ENCODE results near the gene SLC6A1.

The SLC6A1 gene

DNA sequence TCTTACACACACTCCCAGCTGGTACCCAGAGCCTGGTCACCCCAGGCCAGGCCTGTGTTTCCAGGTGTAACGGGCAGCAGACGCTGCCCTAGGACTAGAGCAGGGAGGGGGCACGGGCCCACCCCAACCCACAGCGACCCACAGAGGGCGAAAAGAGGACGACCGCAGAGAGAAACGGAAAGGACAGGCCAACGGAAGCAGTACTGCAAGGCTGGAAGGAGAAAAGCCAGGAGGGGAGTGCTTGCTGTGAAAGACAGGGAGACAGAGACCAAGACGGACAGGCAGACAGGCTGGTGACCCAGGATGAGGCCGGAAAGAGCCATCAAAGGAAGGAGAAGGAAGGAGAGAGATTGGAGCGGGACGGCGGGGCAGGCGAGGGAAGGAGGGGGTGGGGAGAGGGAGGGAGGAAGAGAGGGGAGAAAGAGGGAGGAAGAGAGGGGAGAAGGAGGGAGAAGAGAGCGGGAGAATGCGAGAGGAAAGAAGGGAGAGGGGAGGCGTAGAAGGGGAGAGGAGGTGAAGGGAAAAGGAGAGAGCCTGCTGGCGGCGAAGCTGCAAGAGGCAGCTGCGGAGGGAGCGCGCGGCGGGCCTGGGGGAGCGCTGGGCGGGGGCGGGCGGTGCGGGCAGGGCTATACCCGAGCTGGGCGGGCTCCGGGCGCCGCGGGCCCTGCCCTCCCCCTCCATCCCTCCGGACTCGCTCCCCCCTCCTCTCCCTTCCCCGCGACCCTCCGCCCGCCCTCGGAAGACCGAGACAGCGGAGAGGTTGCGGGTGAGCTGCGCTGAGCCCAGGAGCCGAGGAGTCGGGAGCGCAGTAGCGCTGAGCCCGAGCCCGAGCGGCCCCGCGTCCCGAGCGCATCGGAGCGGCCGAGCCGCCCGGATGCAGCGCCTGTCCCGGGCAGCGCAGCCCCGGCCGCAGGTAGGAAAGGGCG, at the start of gene SLC6A1:
Gene SLC6A1, plus strand, starts transcription at position 732 of the 926 bp plus-strand sequence. CDS start 24,464 bp downstream, outside the sequence.
- H3K27me3 ChIP-seq (ENCODE audit: control insufficient read depth, insufficient read depth, low read length): peaks cover 27% of the 10 kb centered on the region
- H3K4me3 ChIP-seq (ENCODE audit: low read length): peak within 1 kb of the TSS; percentile 46; the same call in 1 of the 2 replicates
- no peaks in the 10 kb centered on the region for H3K4me1 ChIP-seq (ENCODE audit: control insufficient read depth, insufficient read depth, low read length)
- no peak within 1 kb of the TSS for H3K27ac ChIP-seq (ENCODE audit: low read length)
- no peaks in the 10 kb centered on the region for H3K9me3 ChIP-seq (ENCODE audit: control insufficient read depth, insufficient read depth, low read length)
- WGBS (ENCODE audit: insufficient coverage, insufficient read length): no CpG with 5 or more reads among the region's 69 CpGs
- peak; percentile 52 for DNase-seq (ENCODE audit: low read depth, low spot score)
- H3K36me3 ChIP-seq (ENCODE audit: control insufficient read depth, insufficient read depth, low read length): no peaks in the 10 kb centered on the region; the same call in 1 of the 2 replicates

DNA sequence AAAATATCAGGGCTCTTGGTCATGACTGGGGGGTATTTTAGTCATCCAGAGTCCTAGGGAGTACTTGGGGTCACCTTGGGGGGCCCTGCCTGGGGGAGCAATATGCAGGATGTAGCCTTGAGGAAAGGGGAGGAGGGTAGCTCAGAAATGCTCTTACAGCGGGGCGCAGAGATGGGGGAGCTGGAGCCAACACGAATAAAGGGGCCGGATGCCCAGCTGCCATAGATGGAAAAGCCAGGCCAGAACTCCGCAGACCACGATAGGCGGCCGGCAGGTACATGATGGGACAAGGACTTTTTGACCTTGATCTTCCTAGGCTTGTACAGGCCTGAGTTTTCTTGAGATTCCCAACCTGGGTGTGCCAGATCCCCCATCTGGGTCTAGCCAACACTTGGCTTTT, 47.7 kb upstream of the SLC6A1 start:
- no peak for DNase-seq (ENCODE audit: low read depth, low spot score)
- no peaks in the 10 kb centered on the region for H3K4me1 ChIP-seq (ENCODE audit: control insufficient read depth, insufficient read depth, low read length)
- no peaks in the 10 kb centered on the region for H3K36me3 ChIP-seq (ENCODE audit: control insufficient read depth, insufficient read depth, low read length)
- no CpG with 5 or more reads among the region's 8 CpGs for WGBS (ENCODE audit: insufficient coverage, insufficient read length)
- no peak overlapping the region for H3K4me3 ChIP-seq (ENCODE audit: low read length)
- H3K9me3 ChIP-seq (ENCODE audit: control insufficient read depth, insufficient read depth, low read length): no peaks in the 10 kb centered on the region
- no peak overlapping the region for H3K27ac ChIP-seq (ENCODE audit: low read length)
- no peaks in the 10 kb centered on the region for H3K27me3 ChIP-seq (ENCODE audit: control insufficient read depth, insufficient read depth, low read length)

DNA sequence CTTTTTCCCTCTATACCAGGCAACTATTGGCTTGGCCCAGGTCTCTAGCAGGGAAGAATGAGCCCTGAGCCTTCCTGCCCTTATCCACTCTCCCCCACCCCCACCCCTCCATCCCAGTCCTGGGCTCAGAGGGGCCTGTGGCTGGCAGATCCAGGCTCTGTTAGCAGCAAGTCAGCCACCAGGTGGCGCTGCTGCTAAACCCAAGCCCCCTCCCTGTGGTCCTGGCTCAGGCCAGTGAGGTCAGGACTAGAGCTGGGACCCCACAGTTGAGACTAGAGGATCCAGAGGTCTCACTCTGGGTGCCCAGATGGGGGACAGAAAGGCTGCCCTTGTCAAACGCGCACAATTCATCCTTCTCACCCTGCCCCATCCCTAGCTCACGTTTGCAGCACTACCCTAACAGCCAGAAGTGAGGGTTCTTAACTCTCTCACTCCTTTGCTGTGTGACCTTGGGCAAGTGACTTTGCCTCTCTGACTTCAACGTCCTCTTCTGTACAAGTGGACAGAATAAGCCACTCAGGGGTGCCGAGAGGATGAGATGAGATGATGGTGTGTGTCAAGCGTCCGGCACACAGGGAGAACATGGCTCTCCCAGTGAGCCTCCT, 46.8 kb upstream of the SLC6A1 start:
- no peaks in the 10 kb centered on the region for H3K9me3 ChIP-seq (ENCODE audit: control insufficient read depth, insufficient read depth, low read length)
- H3K4me3 ChIP-seq (ENCODE audit: low read length): no peak overlapping the region
- WGBS (ENCODE audit: insufficient coverage, insufficient read length): no CpG with 5 or more reads among the region's 8 CpGs
- H3K27me3 ChIP-seq (ENCODE audit: control insufficient read depth, insufficient read depth, low read length): no peaks in the 10 kb centered on the region
- no peaks in the 10 kb centered on the region for H3K4me1 ChIP-seq (ENCODE audit: control insufficient read depth, insufficient read depth, low read length)
- no peak overlapping the region for H3K27ac ChIP-seq (ENCODE audit: low read length)
- H3K36me3 ChIP-seq (ENCODE audit: control insufficient read depth, insufficient read depth, low read length): no peaks in the 10 kb centered on the region
- peak; percentile 61 for DNase-seq (ENCODE audit: low read depth, low spot score)

DNA sequence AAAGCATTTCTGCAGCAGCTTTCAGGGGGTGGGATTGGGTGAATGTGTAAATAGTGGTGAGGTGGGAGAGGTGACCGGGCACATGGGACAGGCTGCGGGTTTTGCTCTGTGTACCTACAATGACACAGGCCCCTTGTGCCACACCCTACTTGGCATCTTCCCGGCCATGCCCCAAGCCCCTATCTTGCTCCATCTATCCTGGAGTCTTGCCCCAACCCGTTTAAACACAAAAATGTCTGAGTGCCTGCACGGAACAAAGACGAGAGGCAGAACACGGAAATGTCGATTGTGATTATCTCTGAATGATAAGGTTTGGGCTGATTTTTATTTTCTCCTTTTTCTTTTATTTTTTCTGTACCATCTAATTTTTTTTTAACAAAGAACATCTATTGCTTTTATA, 46.0 kb upstream of the SLC6A1 start:
- no peak for DNase-seq (ENCODE audit: low read depth, low spot score)
- no peaks in the 10 kb centered on the region for H3K36me3 ChIP-seq (ENCODE audit: control insufficient read depth, insufficient read depth, low read length)
- no CpG with 5 or more reads among the region's 8 CpGs for WGBS (ENCODE audit: insufficient coverage, insufficient read length)

DNA sequence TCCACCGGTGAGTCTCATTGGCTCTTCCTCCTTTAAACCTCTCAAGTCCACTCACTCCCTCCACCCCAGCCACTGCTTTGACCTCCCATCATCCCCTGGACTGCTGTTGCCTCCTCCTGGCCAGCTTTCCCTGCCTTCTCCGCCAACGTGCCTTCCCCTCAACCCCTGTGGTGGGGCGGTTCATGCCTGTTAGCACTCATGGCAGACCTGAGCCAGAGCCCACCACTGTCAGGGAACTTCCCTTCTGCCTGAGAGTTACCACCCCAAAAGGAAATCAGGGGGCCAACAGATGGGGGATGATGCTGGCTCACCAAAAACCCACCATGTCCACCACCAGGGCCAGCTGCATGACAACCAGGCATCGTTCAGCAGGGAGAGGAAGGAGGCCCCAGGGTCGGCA, 44.2 kb upstream of the SLC6A1 start:
- H3K9me3 ChIP-seq (ENCODE audit: control insufficient read depth, insufficient read depth, low read length): no peaks in the 10 kb centered on the region
- no peaks in the 10 kb centered on the region for H3K36me3 ChIP-seq (ENCODE audit: control insufficient read depth, insufficient read depth, low read length)
- H3K4me1 ChIP-seq (ENCODE audit: control insufficient read depth, insufficient read depth, low read length): no peaks in the 10 kb centered on the region; the same call in 1 of the 2 replicates
- WGBS (ENCODE audit: insufficient coverage, insufficient read length): no CpG with 5 or more reads among the region's 6 CpGs
- DNase-seq (ENCODE audit: low read depth, low spot score): no peak
- no peak overlapping the region for H3K27ac ChIP-seq (ENCODE audit: low read length)
- H3K27me3 ChIP-seq (ENCODE audit: control insufficient read depth, insufficient read depth, low read length): no peaks in the 10 kb centered on the region
- H3K4me3 ChIP-seq (ENCODE audit: low read length): no peak overlapping the region

More for the DNA sequence above, 46.0 kb upstream of the SLC6A1 start:
- Histone ChIP-seq H3K4me1 (ENCODE audit: control insufficient read depth, insufficient read depth, low read length) (no peaks in the 10 kb centered on the region; the same call in 1 of the 2 replicates), H3K4me3 (ENCODE audit: low read length) (no peak overlapping the region), H3K27me3 (ENCODE audit: control insufficient read depth, insufficient read depth, low read length) (no peaks in the 10 kb centered on the region), H3K9me3 (ENCODE audit: control insufficient read depth, insufficient read depth, low read length) (no peaks in the 10 kb centered on the region), H3K27ac (ENCODE audit: low read length) (no peak overlapping the region)

DNA sequence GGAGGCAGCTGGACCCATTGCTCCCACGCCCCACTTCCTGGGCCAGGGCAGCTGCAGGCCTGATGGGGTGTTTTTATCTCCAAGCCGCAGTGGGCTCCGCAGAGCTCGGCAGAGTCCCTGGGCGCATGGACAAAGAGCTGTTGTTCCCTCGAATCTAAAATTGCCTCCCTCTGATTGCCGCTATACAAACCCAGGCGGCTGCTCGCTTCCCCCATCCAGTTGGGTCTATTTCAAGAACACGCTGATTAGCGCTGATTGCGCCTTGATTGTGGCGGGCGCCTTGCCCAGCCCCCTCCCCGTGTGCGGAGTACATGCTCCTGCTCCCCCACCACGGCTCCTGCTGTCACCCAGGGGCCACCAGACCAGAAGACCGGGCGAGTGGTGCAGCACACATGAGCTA, 43.4 kb upstream of the SLC6A1 start:
- no peaks in the 10 kb centered on the region for H3K27me3 ChIP-seq (ENCODE audit: control insufficient read depth, insufficient read depth, low read length)
- DNase-seq (ENCODE audit: low read depth, low spot score): no peak
- H3K4me1 ChIP-seq (ENCODE audit: control insufficient read depth, insufficient read depth, low read length): no peaks in the 10 kb centered on the region; the same call in 1 of the 2 replicates
- no peak overlapping the region for H3K4me3 ChIP-seq (ENCODE audit: low read length)
- H3K36me3 ChIP-seq (ENCODE audit: control insufficient read depth, insufficient read depth, low read length): no peaks in the 10 kb centered on the region
- WGBS (ENCODE audit: insufficient coverage, insufficient read length): no CpG with 5 or more reads among the region's 19 CpGs
- H3K9me3 ChIP-seq (ENCODE audit: control insufficient read depth, insufficient read depth, low read length): no peaks in the 10 kb centered on the region
- no peak overlapping the region for H3K27ac ChIP-seq (ENCODE audit: low read length)

DNA sequence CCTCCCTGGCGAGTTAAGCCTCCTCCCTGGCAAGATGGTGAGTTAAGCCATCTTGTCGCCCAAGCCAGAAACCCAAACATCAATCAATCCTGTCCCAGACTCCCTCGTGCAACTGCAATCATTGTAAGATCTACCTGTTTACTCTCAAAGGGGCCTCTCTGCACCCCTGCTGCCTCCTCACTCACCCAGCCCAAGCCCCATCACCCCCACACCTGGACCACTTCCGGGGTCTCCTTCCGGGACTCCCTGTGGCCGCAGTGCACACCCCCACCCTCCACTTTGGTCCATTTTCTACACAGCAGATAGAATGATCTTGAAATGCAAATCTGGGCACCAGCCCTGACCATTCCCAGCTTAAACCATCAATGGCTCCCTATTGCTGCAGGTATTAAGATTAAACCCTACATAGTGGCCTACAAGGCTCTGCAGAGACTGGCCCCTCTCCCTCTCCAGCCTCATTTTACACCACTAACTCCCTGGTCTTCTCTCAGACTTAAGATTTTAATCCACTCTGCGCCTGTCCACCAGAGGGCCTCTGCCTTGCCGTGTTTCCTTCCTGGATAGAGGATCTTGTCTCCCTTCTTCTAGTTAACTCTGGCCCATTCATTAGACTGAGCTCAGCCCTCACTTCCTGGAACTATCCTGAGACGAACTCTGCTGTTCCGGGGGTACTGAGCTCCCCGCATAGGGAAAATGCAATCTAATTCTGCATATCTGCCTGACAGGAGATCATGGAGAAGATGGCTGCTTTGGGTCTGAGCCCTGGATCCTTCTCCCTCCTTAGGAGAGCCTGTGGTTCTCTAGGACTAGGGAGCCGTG, 41.9 kb upstream of the SLC6A1 start:
- Histone ChIP-seq H3K4me1 (ENCODE audit: control insufficient read depth, insufficient read depth, low read length) (no peaks in the 10 kb centered on the region; the same call in 1 of the 2 replicates), H3K4me3 (ENCODE audit: low read length) (no peak overlapping the region), H3K27ac (ENCODE audit: low read length) (no peak overlapping the region), H3K36me3 (ENCODE audit: control insufficient read depth, insufficient read depth, low read length) (no peaks in the 10 kb centered on the region), H3K27me3 (ENCODE audit: control insufficient read depth, insufficient read depth, low read length) (no peaks in the 10 kb centered on the region), H3K9me3 (ENCODE audit: control insufficient read depth, insufficient read depth, low read length) (no peaks in the 10 kb centered on the region)
- no CpG with 5 or more reads among the region's 12 CpGs for WGBS (ENCODE audit: insufficient coverage, insufficient read length)
- peak; percentile 25 for DNase-seq (ENCODE audit: low read depth, low spot score)

DNA sequence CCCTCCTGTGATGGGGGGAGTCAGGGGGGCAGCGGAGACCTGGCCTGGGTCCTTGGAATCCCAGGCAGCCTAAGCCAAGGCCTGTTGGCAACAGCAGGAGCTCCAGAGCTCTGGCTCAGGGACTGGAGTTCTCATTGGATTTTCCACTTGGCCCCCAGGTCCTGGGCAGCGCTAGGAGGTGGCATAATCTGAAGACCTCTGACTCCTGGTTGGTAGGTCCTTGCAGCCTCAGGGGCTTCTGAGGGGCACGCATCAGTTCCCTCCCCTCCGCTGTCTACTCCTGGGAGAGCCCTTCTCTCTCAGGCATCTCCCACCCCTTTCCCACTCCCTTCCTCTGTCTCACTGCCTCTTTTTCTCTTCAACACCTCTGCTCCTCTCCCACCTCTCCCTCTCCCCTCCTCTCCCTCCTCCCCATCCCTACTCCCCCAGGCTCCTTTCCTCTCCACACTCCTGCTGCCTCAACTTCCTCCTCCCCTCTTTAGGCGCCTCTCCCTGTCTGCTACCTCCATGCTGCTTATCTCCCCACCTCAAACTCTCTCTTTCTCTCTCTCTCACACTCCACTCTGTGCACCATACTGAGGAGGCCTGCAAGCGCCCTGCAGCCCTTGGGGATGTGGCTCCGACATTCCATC, 41.1 kb upstream of the SLC6A1 start:
- WGBS (ENCODE audit: insufficient coverage, insufficient read length): no CpG with 5 or more reads among the region's 7 CpGs
- DNase-seq (ENCODE audit: low read depth, low spot score): no peak
- Histone ChIP-seq H3K27me3 (ENCODE audit: control insufficient read depth, insufficient read depth, low read length) (no peaks in the 10 kb centered on the region), H3K36me3 (ENCODE audit: control insufficient read depth, insufficient read depth, low read length) (no peaks in the 10 kb centered on the region), H3K27ac (ENCODE audit: low read length) (no peak overlapping the region), H3K4me1 (ENCODE audit: control insufficient read depth, insufficient read depth, low read length) (no peaks in the 10 kb centered on the region; the same call in 1 of the 2 replicates), H3K4me3 (ENCODE audit: low read length) (no peak overlapping the region), H3K9me3 (ENCODE audit: control insufficient read depth, insufficient read depth, low read length) (no peaks in the 10 kb centered on the region)

DNA sequence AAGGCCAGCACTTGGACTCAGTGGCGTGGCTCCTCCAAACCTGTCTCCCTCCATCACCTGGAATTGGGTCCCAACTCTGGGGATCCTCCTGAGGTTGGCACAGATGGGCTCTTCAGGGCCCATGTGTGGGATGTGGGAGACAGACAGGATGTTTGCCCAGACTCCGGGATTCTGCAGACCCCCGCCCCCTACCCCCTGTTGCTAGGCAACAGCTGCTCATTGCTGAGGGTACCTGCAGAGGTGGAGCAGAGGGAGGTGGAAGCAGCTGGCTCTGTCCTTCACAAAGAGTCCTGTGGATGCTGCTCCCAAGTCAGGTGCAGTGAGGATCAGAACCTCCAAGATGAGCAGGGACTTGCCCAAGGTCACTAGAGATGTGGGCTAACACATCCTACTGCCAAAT, 40.0 kb upstream of the SLC6A1 start:
- no peak overlapping the region for H3K27ac ChIP-seq (ENCODE audit: low read length)
- WGBS (ENCODE audit: insufficient coverage, insufficient read length): no CpG with 5 or more reads among the region's 3 CpGs
- no peaks in the 10 kb centered on the region; the same call in 1 of the 2 replicates for H3K4me1 ChIP-seq (ENCODE audit: control insufficient read depth, insufficient read depth, low read length)
- no peaks in the 10 kb centered on the region for H3K36me3 ChIP-seq (ENCODE audit: control insufficient read depth, insufficient read depth, low read length)
- H3K4me3 ChIP-seq (ENCODE audit: low read length): no peak overlapping the region
- no peaks in the 10 kb centered on the region for H3K9me3 ChIP-seq (ENCODE audit: control insufficient read depth, insufficient read depth, low read length)
- H3K27me3 ChIP-seq (ENCODE audit: control insufficient read depth, insufficient read depth, low read length): no peaks in the 10 kb centered on the region
- no peak for DNase-seq (ENCODE audit: low read depth, low spot score)

DNA sequence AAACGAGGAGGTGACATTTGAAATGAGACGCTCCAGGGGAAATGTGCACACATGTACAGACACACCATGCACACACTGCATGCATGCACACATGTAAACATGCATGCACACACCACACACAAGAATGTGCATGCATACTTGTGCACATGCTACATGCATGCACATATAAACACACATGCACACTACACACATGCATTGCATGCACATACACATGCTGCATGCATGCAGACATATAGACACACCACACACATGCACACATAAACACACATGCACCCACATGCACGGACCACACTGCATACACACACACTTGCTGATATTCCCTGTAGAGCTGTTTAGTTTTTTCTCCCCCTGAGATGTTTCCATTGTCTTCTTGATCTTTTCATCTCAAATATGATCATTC, 37.8 kb upstream of the SLC6A1 start:
- Histone ChIP-seq H3K36me3 (ENCODE audit: control insufficient read depth, insufficient read depth, low read length) (no peaks in the 10 kb centered on the region), H3K4me3 (ENCODE audit: low read length) (no peak overlapping the region), H3K27ac (ENCODE audit: low read length) (no peak overlapping the region), H3K9me3 (ENCODE audit: control insufficient read depth, insufficient read depth, low read length) (no peaks in the 10 kb centered on the region), H3K4me1 (ENCODE audit: control insufficient read depth, insufficient read depth, low read length) (no peaks in the 10 kb centered on the region; the same call in 1 of the 2 replicates), H3K27me3 (ENCODE audit: control insufficient read depth, insufficient read depth, low read length) (no peaks in the 10 kb centered on the region)
- no peak for DNase-seq (ENCODE audit: low read depth, low spot score)
- no CpG with 5 or more reads among the region's 3 CpGs for WGBS (ENCODE audit: insufficient coverage, insufficient read length)
